IMR-90 (cell line): ENCODE measurements around the gene RCOR3. TPM values are rescaled to one million over a fixed set of nuclear protein-coding genes. Genes with fewer than 3 reads are reported as not detected.

ENCODE experiments used
- ATAC-seq: fragments of 200-7000 bp; cut with Tn5 transposase; 2 replicates; pipeline ENCODE4 v1.9.1; 2020; ENCODE audit warnings: low read depth, mild to moderate bottlenecking, moderate library complexity
- BruUV-seq: library from RNA; stranded (reverse); fragments of 400-500 nt; replicated peaks from 2 replicates; lab custom pipeline; 2021; lab: Mats Ljungman, UMichigan
- CTCF ChIA-PET: fragments of 300-600 bp; formaldehyde crosslinking; extraction: SDS; loops from one replicate; lab custom pipeline; 2021; ENCODE audit warnings: antibody characterized with exemption; lab: Yijun Ruan, JAX
- POLR2A ChIA-PET: fragments of 300-600 bp; sonication (Branson Sonifier 250); formaldehyde crosslinking; loops from one replicate; lab custom pipeline; 2022; ENCODE audit warnings: antibody characterized with exemption; ENCODE audit not compliant: unreplicated experiment; lab: Charles Lee
- DNase-seq: peaks from one replicate; pipeline ENCODE4 v3.0.0; 2013
- H2AFZ ChIP-seq: replicated peaks from 2 replicates; pipeline ENCODE3; 2013; ENCODE audit warnings: low read length, mild to moderate bottlenecking; ENCODE audit not compliant: poor library complexity
- H2AK5ac ChIP-seq: 2 replicates; pipeline ENCODE4 v1.6.1; 2013; ENCODE audit warnings: low read depth, low read length, inconsistent platforms
- H2AK9ac ChIP-seq: replicated peaks from 2 replicates; pipeline ENCODE3; 2013; ENCODE audit warnings: mild to moderate bottlenecking, low read depth, low read length, moderate library complexity; ENCODE audit not compliant: poor library complexity
- H2BK120ac ChIP-seq: 2 replicates; pipeline ENCODE4 v1.6.1; 2013; ENCODE audit warnings: low read depth, low read length, inconsistent platforms
- H2BK15ac ChIP-seq: 3 replicates; pipeline ENCODE4 v1.6.1; 2013; ENCODE audit warnings: low read depth, low read length, inconsistent platforms
- H2BK20ac ChIP-seq: 2 replicates; pipeline ENCODE4 v1.6.1; 2013; ENCODE audit warnings: low read depth, mild to moderate bottlenecking, inconsistent platforms, low read length, moderate library complexity
- H2BK5ac ChIP-seq: 2 replicates; pipeline ENCODE4 v1.6.1; 2013; ENCODE audit warnings: mild to moderate bottlenecking, low read depth, low read length, inconsistent platforms; ENCODE audit not compliant: poor library complexity, severe bottlenecking
- H3K14ac ChIP-seq: replicated peaks from 2 replicates; pipeline ENCODE4 v1.6.1; 2013; ENCODE audit warnings: low read depth, low read length, inconsistent platforms
- H3K18ac ChIP-seq: 2 replicates; pipeline ENCODE4 v1.6.1; 2013; ENCODE audit warnings: low read depth, low read length, control low read depth
- H3K23ac ChIP-seq: 2 replicates; pipeline ENCODE4 v1.6.1; 2013; ENCODE audit warnings: low read depth, low read length, inconsistent platforms
- H3K27ac ChIP-seq: 2 replicates; pipeline ENCODE4 v1.5.1; 2013; ENCODE audit warnings: mild to moderate bottlenecking, control low read depth, low read length; ENCODE audit not compliant: insufficient read depth
- H3K27me3 ChIP-seq: 2 replicates; pipeline ENCODE4 v1.6.1; 2013; ENCODE audit warnings: low read length; ENCODE audit not compliant: control insufficient read depth, insufficient read depth
- H3K36me3 ChIP-seq: 2 replicates; pipeline ENCODE4 v1.6.1; 2013; ENCODE audit warnings: low read length, mixed read lengths; ENCODE audit not compliant: control insufficient read depth, insufficient read depth
- H3K4ac ChIP-seq: 2 replicates; pipeline ENCODE4 v1.6.1; 2013; ENCODE audit warnings: low read depth, low read length, inconsistent platforms
- H3K4me1 ChIP-seq: 2 replicates; pipeline ENCODE4 v1.6.1; 2013; ENCODE audit warnings: low read length, mixed read lengths; ENCODE audit not compliant: control insufficient read depth, insufficient read depth
- H3K4me2 ChIP-seq: 2 replicates; pipeline ENCODE4 v1.6.1; 2013; ENCODE audit warnings: low read depth, mild to moderate bottlenecking, control low read depth, low read length, moderate library complexity
- H3K4me3 ChIP-seq: 2 replicates; pipeline ENCODE4 v1.5.1; 2013; ENCODE audit warnings: low read depth, mild to moderate bottlenecking, control low read depth, low read length, moderate library complexity; ENCODE audit not compliant: insufficient read depth
- H3K56ac ChIP-seq: 2 replicates; pipeline ENCODE4 v1.6.1; 2013; ENCODE audit warnings: low read length, inconsistent platforms; ENCODE audit not compliant: insufficient read depth; ENCODE audit errors: extremely low read depth
- H3K79me1 ChIP-seq, 2 experiments: 2 replicates each; pipeline ENCODE4 v1.6.1; 2013; ENCODE audit warnings: low read length in 2 of 2, inconsistent platforms in 1 of 2, low read depth in 1 of 2
- H3K9ac ChIP-seq: 2 replicates; pipeline ENCODE4 v1.6.1; 2013; ENCODE audit warnings: low read depth, low read length, control low read depth
- H3K9me1 ChIP-seq: 2 replicates; pipeline ENCODE4 v1.6.1; 2013; ENCODE audit warnings: low read length, inconsistent platforms; ENCODE audit not compliant: insufficient read depth
- H3K9me3 ChIP-seq: 2 replicates; pipeline ENCODE4 v1.6.1; 2013; ENCODE audit warnings: low read length; ENCODE audit not compliant: control insufficient read depth, insufficient read depth
- H4K20me1 ChIP-seq: 2 replicates; pipeline ENCODE4 v1.6.1; 2013; ENCODE audit warnings: low read length, inconsistent platforms; ENCODE audit not compliant: insufficient read depth
- H4K5ac ChIP-seq: 2 replicates; pipeline ENCODE4 v1.6.1; 2013; ENCODE audit warnings: mild to moderate bottlenecking, low read depth, low read length, control low read depth
- H4K8ac ChIP-seq, 2 experiments: 2 replicates each; pipeline ENCODE4 v1.6.1; 2013; ENCODE audit warnings: low read depth in 2 of 2, low read length in 2 of 2, control low read depth in 1 of 2, inconsistent platforms in 1 of 2
- H4K91ac ChIP-seq: 2 replicates; pipeline ENCODE4 v1.6.1; 2013; ENCODE audit warnings: low read depth, low read length, inconsistent platforms; ENCODE audit not compliant: insufficient read depth
- BHLHE40 ChIP-seq: fragments of 150-350 bp; IDR thresholded peaks from 2 replicates; pipeline ENCODE4 v1.6.1; 2016; ENCODE audit warnings: mild to moderate bottlenecking, low read depth, low read length
- MAZ ChIP-seq: IDR thresholded peaks from 2 replicates; pipeline ENCODE4 v1.6.1; 2012; ENCODE audit warnings: low read depth, mild to moderate bottlenecking, low read length, improper control_type of control experiment, moderate library complexity, borderline replicate concordance
- SMC3 ChIP-seq: fragments of 150-350 bp; IDR thresholded peaks from 2 replicates; pipeline ENCODE4 v1.6.1; 2016; ENCODE audit warnings: low read depth, mild to moderate bottlenecking, antibody characterized with exemption, low read length, moderate library complexity
- dilution Hi-C: fragments of 300-500 bp; cut with HindIII; formaldehyde crosslinking; loops from one replicate; pipeline ENCODE4 v1.14.3; 2018; ENCODE audit warnings: low sequenced_read_pairs; ENCODE audit not compliant: unreplicated experiment
- in situ Hi-C: fragments of 300-500 bp; cut with MboI; formaldehyde crosslinking; loops from 3 replicates; pipeline ENCODE4 v1.14.3; 2019; ENCODE audit warnings: low sequenced_read_pairs, inconsistent platforms, mixed read lengths
- intact Hi-C: fragments of 100-400 bp; cut with micrococcal nuclease; formaldehyde crosslinking; loops from 2 replicates; pipeline ENCODE4 v1.10.0; 2022
- polyA plus RNA-seq, 3 experiments: library from polyadenylated mRNA; depleted of rRNA; stranded (reverse); fragments of >200 nt; gene quantifications; 2 replicates each; pipeline ENCODE4 v1.2.3, GENCODE V29; 2012; ENCODE audit warnings: low replicate concordance in 1 of 3
- total RNA-seq: library from RNA; depleted of rRNA; stranded (reverse); fragments of >200 nt; gene quantifications from 2 replicates; pipeline ENCODE4 v1.2.3, GENCODE V29; 2012
- TF ChIP-seq, protein P1 (sequence below): fragments of 150-350 bp; IDR thresholded peaks from 2 replicates; pipeline ENCODE4 v1.6.1; 2017; ENCODE audit warnings: mild to moderate bottlenecking, antibody characterized with exemption, low read length, low read depth

RCOR3 gene
- total and polyA plus RNA-seq, 2 of the 4 experiments (the other 2 are of a cell fraction): 8.1 to 16.4 TPM

- Histone ChIP-seq H4K91ac (no peak overlapping the region), H3K27me3 (no peaks in the 10 kb centered on the region), H4K20me1 (no peaks in the 10 kb centered on the region), H3K14ac (no peak overlapping the region), H3K4me2 (no peak overlapping the region), H3K9ac (no peak overlapping the region), H4K5ac (no peak overlapping the region), H3K4me3 (no peak overlapping the region), H3K36me3 (peaks cover 4% of the 10 kb centered on the region; the same call in 1 of the 2 replicates), H2AK5ac (no peak overlapping the region), H2AFZ (no peak overlapping the region), H3K18ac (no peak overlapping the region), H3K9me1 (no peaks in the 10 kb centered on the region), H3K9me3 (no peaks in the 10 kb centered on the region), H3K4me1 (no peaks in the 10 kb centered on the region), H4K8ac (no peak overlapping the region), H3K56ac (no peak overlapping the region), H2BK120ac (no peak overlapping the region), H3K27ac (no peak overlapping the region), H3K79me1 (no peaks in the 10 kb centered on the region), H3K4ac (no peak overlapping the region), H2BK15ac (no peak overlapping the region), H2AK9ac (no peak overlapping the region), H3K23ac (no peak overlapping the region), H2BK5ac (no peak overlapping the region), H2BK20ac (no peak overlapping the region)
- ChIA-PET CTCF (no interaction called here), POLR2A (no interaction called here)
- dilution Hi-C loops: no loop called here
- ATAC-seq (no peak), DNase-seq (no peak)
- no peak for TF ChIP-seq SMC3
- no peak for TF ChIP-seq MAZ
- no peak for TF ChIP-seq BHLHE40
- TF ChIP-seq, protein P1, sequence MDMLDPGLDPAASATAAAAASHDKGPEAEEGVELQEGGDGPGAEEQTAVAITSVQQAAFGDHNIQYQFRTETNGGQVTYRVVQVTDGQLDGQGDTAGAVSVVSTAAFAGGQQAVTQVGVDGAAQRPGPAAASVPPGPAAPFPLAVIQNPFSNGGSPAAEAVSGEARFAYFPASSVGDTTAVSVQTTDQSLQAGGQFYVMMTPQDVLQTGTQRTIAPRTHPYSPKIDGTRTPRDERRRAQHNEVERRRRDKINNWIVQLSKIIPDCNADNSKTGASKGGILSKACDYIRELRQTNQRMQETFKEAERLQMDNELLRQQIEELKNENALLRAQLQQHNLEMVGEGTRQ: no peak
- BruUV-seq: no TSS peak
- intact Hi-C loops: loop anchor here (5.0 kb wide), 1 partner anchor 257 kb away; the partner anchor contains the start of gene SLC30A1
- in situ Hi-C loops: loop anchor here (5.0 to 10.0 kb wide), 2 partner anchors 155 to 327 kb away; no protein-coding TSS in a partner anchor
Measured at GRCh38 chr1:211319892-211320291, 60.7 kb downstream of the RCOR3 start.
